Stimulated activated CD8-positive, alpha-beta memory T cell treated with anti-CD3 and anti-CD28 coated beads, Interleukin-2, amount 100 ng/mL, for 1 hour (primary cell): ENCODE measurements around the gene RPL27.
A peak's percentile ranks its signal among the peaks of the same experiment; 100 is the strongest.

Source experiments
- DNase-seq, 2 donors: peaks; one replicate each; pipeline ENCODE4 v3.0.0-alpha.2; 2020; ENCODE audit warnings: low read depth in 2 of 2

The RPL27 gene

GRCh38 chr17:43020789-43021740, 22.8 kb downstream of the RPL27 start:
- DNase-seq = peak in 1 of 2 donors; percentile 30

- DNase-seq = peak; percentile 34 to 39
Observed at GRCh38 chr17:43021741-43022512, 23.7 kb downstream of the RPL27 start, which contains the start of gene VAT1. Gene VAT1, minus strand, starts transcription at chr17:43022385. Its CDS starts 63 bp downstream, at chr17:43022322.

GRCh38 chr17:43024407-43025289, 26.4 kb downstream of the RPL27 start, which contains the start of gene RND2:
Gene RND2, plus strand, starts transcription at chr17:43025231. Its CDS starts 117 bp downstream, at chr17:43025348.
- DNase-seq = peak; percentile 54 to 64

- DNase-seq = no peak
Observed at GRCh38 chr17:43025290-43025657, 27.1 kb downstream of the RPL27 start.

- no peak for DNase-seq
Observed at GRCh38 chr17:43025766-43026537, 27.7 kb downstream of the RPL27 start.

- no peak for DNase-seq
Observed at GRCh38 chr17:43026595-43026994, 28.4 kb downstream of the RPL27 start.

GRCh38 chr17:43027091-43028032, 29.1 kb downstream of the RPL27 start:
- DNase-seq = no peak

- no peak for DNase-seq
Observed at GRCh38 chr17:43028221-43028861, 30.1 kb downstream of the RPL27 start.

GRCh38 chr17:43030137-43030767, 32.0 kb downstream of the RPL27 start:
- no peak for DNase-seq

- DNase-seq = no peak
Observed at GRCh38 chr17:43031666-43032065, 33.4 kb downstream of the RPL27 start.

GRCh38 chr17:43033948-43034881, 36.0 kb downstream of the RPL27 start:
- no peak for DNase-seq

GRCh38 chr17:43034894-43035293, 36.7 kb downstream of the RPL27 start:
- DNase-seq = no peak

GRCh38 chr17:43039646-43040045, 41.4 kb downstream of the RPL27 start:
- no peak for DNase-seq

GRCh38 chr17:43040655-43041054, 42.4 kb downstream of the RPL27 start:
- DNase-seq = no peak

GRCh38 chr17:43042025-43042628, 43.9 kb downstream of the RPL27 start:
- no peak for DNase-seq

GRCh38 chr17:43043307-43043706, 45.1 kb downstream of the RPL27 start:
- DNase-seq = no peak

- DNase-seq = no peak
Observed at GRCh38 chr17:43044024-43044423, 45.8 kb downstream of the RPL27 start.
